HEK293T (cell line): ENCODE data around the gene BBS5.

Source experiments
- ARNT ChIP-seq: fragments of 450-650 bp; IDR thresholded peaks from 2 replicates; pipeline ENCODE4 v1.6.1; 2017; ENCODE audit warnings: mild to moderate bottlenecking
- BHLHE40 ChIP-seq: fragments of 450-650 bp; IDR thresholded peaks from 2 replicates; pipeline ENCODE4 v1.6.1; 2016; ENCODE audit warnings: mild to moderate bottlenecking, moderate library complexity, borderline replicate concordance
- CTBP1 ChIP-seq: fragments of 450-650 bp; IDR thresholded peaks from 2 replicates; pipeline ENCODE4 v1.6.1; 2016; ENCODE audit warnings: borderline replicate concordance
- ELF4 ChIP-seq: fragments of 450-650 bp; IDR thresholded peaks from 2 replicates; pipeline ENCODE4 v1.6.1; 2017; ENCODE audit warnings: antibody characterized with exemption
- FOXA1 ChIP-seq: fragments of 450-650 bp; IDR thresholded peaks from 2 replicates; pipeline ENCODE4 v1.6.1; 2016; ENCODE audit warnings: mild to moderate bottlenecking
- FOXK2 ChIP-seq: fragments of 450-650 bp; IDR thresholded peaks from 2 replicates; pipeline ENCODE4 v1.6.1; 2016; ENCODE audit warnings: mild to moderate bottlenecking
- FOXM1 ChIP-seq: fragments of 450-650 bp; IDR thresholded peaks from 2 replicates; pipeline ENCODE4 v1.6.1; 2017; ENCODE audit warnings: mild to moderate bottlenecking, borderline replicate concordance
- HDGF ChIP-seq: fragments of 450-650 bp; IDR thresholded peaks from 2 replicates; pipeline ENCODE4 v1.6.1; 2017; ENCODE audit warnings: antibody characterized with exemption, borderline replicate concordance
- L3MBTL2 ChIP-seq: fragments of 450-650 bp; conservative IDR thresholded peaks from 2 replicates; pipeline ENCODE4 v1.6.1; 2016; ENCODE audit warnings: mild to moderate bottlenecking
- LEF1 ChIP-seq: fragments of 450-650 bp; IDR thresholded peaks from 2 replicates; pipeline ENCODE4 v1.6.1; 2017; ENCODE audit warnings: mild to moderate bottlenecking, borderline replicate concordance
- NFRKB ChIP-seq: fragments of 450-650 bp; IDR thresholded peaks from 2 replicates; pipeline ENCODE4 v1.6.1; 2016; ENCODE audit warnings: mild to moderate bottlenecking, moderate library complexity
- SP1 ChIP-seq: fragments of 450-650 bp; IDR thresholded peaks from 2 replicates; pipeline ENCODE4 v1.6.1; 2017
- SUZ12 ChIP-seq: fragments of 450-650 bp; IDR thresholded peaks from 2 replicates; pipeline ENCODE4 v1.6.1; 2016; ENCODE audit warnings: mild to moderate bottlenecking
- TF ChIP-seq, protein P1 (sequence below): fragments of 450-650 bp; IDR thresholded peaks from 2 replicates; pipeline ENCODE4 v1.6.1; 2016

DNA sequence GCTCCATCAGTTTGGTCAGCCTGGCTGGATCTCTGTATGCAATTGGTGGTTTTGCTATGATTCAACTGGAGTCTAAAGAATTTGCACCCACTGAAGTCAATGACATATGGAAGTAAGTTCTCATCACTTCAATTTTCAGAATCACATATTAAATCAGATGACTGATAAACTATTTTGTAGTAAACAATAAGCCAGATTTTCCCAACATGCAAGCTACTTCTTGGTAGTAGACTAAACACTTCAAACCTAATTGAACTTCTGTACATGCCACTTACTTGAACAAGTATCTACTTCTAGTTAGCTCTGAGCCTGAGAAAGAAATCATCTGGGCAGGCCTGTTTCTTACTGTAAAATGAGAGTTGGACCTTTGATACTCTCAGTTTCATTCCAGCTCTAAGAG is 41.6 kb downstream of the BBS5 start:
- TF ChIP-seq LEF1 = no peak
- no peak for TF ChIP-seq L3MBTL2
- no peak for TF ChIP-seq FOXM1
- TF ChIP-seq SP1 = no peak
- no peak for TF ChIP-seq FOXK2
- TF ChIP-seq, protein P1, sequence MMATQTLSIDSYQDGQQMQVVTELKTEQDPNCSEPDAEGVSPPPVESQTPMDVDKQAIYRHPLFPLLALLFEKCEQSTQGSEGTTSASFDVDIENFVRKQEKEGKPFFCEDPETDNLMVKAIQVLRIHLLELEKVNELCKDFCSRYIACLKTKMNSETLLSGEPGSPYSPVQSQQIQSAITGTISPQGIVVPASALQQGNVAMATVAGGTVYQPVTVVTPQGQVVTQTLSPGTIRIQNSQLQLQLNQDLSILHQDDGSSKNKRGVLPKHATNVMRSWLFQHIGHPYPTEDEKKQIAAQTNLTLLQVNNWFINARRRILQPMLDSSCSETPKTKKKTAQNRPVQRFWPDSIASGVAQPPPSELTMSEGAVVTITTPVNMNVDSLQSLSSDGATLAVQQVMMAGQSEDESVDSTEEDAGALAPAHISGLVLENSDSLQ = no peak
- TF ChIP-seq FOXA1 = no peak
- TF ChIP-seq SUZ12 = no peak
- TF ChIP-seq ELF4 = no peak
- no peak for TF ChIP-seq CTBP1
- TF ChIP-seq ARNT = no peak
- no peak for TF ChIP-seq HDGF
- TF ChIP-seq BHLHE40 = no peak
- no peak for TF ChIP-seq NFRKB
